SK-N-DZ (cell line): ENCODE measurements around the gene OXSR1.
"Not testable (repeated sequence)": the region's sequence is repeated elsewhere in the genome, so short reads cannot be mapped to it uniquely, and the experiment has no call there.

Source experiments
- DNase-seq: peaks from one replicate; pipeline ENCODE4 v3.0.0-alpha.2; 2015; ENCODE audit warnings: low spot score

The OXSR1 gene

GRCh38 chr3:38222032-38222634 is 56.8 kb downstream of the OXSR1 start:
- no peak for DNase-seq

GRCh38 chr3:38224357-38224756 is 59.0 kb downstream of the OXSR1 start:
- no peak for DNase-seq

- DNase-seq: no peak
Observed at GRCh38 chr3:38226273-38226672, 60.9 kb downstream of the OXSR1 start.

GRCh38 chr3:38227989-38228388 is 62.7 kb downstream of the OXSR1 start:
- DNase-seq: no peak

- no peak for DNase-seq
Observed at GRCh38 chr3:38229036-38229435, 63.7 kb downstream of the OXSR1 start.

- DNase-seq: no peak
Observed at GRCh38 chr3:38232701-38233100, 67.4 kb downstream of the OXSR1 start.

- no peak for DNase-seq
Observed at GRCh38 chr3:38235466-38235865, 70.1 kb downstream of the OXSR1 start.

GRCh38 chr3:38238416-38239008 is 73.2 kb downstream of the OXSR1 start:
- no peak for DNase-seq

GRCh38 chr3:38242812-38243211 is 77.5 kb downstream of the OXSR1 start:
- not testable (repeated sequence) for DNase-seq

- no peak for DNase-seq
Observed at GRCh38 chr3:38245930-38246329, 80.6 kb downstream of the OXSR1 start.

- no peak for DNase-seq
Observed at GRCh38 chr3:38247366-38248035, 82.2 kb downstream of the OXSR1 start.

- no peak for DNase-seq
Observed at GRCh38 chr3:38250198-38250597, 84.9 kb downstream of the OXSR1 start.

- DNase-seq: no peak
Observed at GRCh38 chr3:38251197-38251596, 85.9 kb downstream of the OXSR1 start.

- no peak for DNase-seq
Observed at GRCh38 chr3:38253704-38254103, 88.4 kb downstream of the OXSR1 start.

GRCh38 chr3:38254872-38255271 is 89.5 kb downstream of the OXSR1 start:
- no peak for DNase-seq

GRCh38 chr3:38255627-38256026 is 90.3 kb downstream of the OXSR1 start:
- DNase-seq: no peak

GRCh38 chr3:38257583-38257982 is 92.2 kb downstream of the OXSR1 start:
- DNase-seq: no peak

GRCh38 chr3:38260474-38260873 is 95.1 kb downstream of the OXSR1 start:
- no peak for DNase-seq

- no peak for DNase-seq
Observed at GRCh38 chr3:38264353-38264771, 99.0 kb downstream of the OXSR1 start.

GRCh38 chr3:38264779-38265178 is 99.4 kb downstream of the OXSR1 start:
- DNase-seq: no peak

GRCh38 chr3:38265604-38266307 is 100.4 kb downstream of the OXSR1 start, which contains the start of gene SLC22A13:
TSS of gene SLC22A13 (plus strand) at chr3:38265812. CDS start at chr3:38265861, 49 bp downstream.
- no peak for DNase-seq

- DNase-seq: no peak
Observed at GRCh38 chr3:38266810-38267209, 101.5 kb downstream of the OXSR1 start.
